Right lobe of liver (tissue), 6 donors: Measurements from ENCODE around the gene MED4. TPM values are rescaled to one million over a fixed set of nuclear protein-coding genes. Genes with fewer than 3 reads are reported as not detected.

ENCODE experiments used
- ATAC-seq, 4 donors: fragments of 200-7000 bp; cut with Tn5 transposase; one replicate each; pipeline ENCODE4 v1.9.1; 2020; ENCODE audit warnings: mild to moderate bottlenecking in 4 of 4, moderate library complexity in 4 of 4
- DNase-seq, 3 donors: peaks; one replicate each; pipeline ENCODE4 v3.0.0-alpha.2; 2020
- H3K27ac ChIP-seq, 3 donors: fragments of 200-600 bp; one replicate each; pipeline ENCODE4 v1.8.0; 2022
- H3K27me3 ChIP-seq, 2 donors: fragments of 200-600 bp; one replicate each; pipeline ENCODE4 v1.8.0; 2022
- H3K36me3 ChIP-seq, 4 donors: fragments of 200-600 bp; sonication (generic) in 1 of 4; one replicate each; pipeline versions ENCODE4 v1.5.1 to v1.8.0; 2017 to 2022; ENCODE audit warnings: control low read depth in 1 of 4
- H3K4me1 ChIP-seq, 4 donors: fragments of 200-600 bp; sonication (generic) in 1 of 4; one replicate each; pipeline versions ENCODE4 v1.5.1 to v1.8.0; 2017 to 2022; ENCODE audit warnings: control low read depth in 1 of 4
- H3K4me3 ChIP-seq, 3 donors: fragments of 200-600 bp; one replicate each; pipeline ENCODE4 v1.8.0; 2022
- H3K9me3 ChIP-seq, 4 donors: fragments of 200-600 bp; sonication (generic) in 1 of 4; one replicate each; pipeline versions ENCODE4 v1.5.1 to v1.8.0; 2017 to 2022; ENCODE audit warnings: control low read depth in 1 of 4
- CTCF ChIP-seq, 4 donors: fragments of 200-600 bp in 3 of 4; fragments of 450-650 bp in 1 of 4; IDR thresholded peaks; one replicate each; pipeline versions ENCODE4 v1.5.1 to v1.8.0; 2016 to 2022; ENCODE audit warnings: antibody characterized with exemption in 4 of 4, mild to moderate bottlenecking in 2 of 4
- POLR2A ChIP-seq: fragments of 450-650 bp; IDR thresholded peaks from one replicate; pipeline ENCODE4 v1.6.1; 2017; ENCODE audit warnings: antibody characterized with exemption, mild to moderate bottlenecking
- WGBS: methylation state at CpG from one replicate; pipeline ENCODE4 v1.1.6; 2018; ENCODE audit warnings: low coverage, low lambda C conversion rate; ENCODE audit not compliant: insufficient coverage; ENCODE audit errors: missing lambda C conversion rate; 5-methylcytosine and 5-hydroxymethylcytosine counted together
- intact Hi-C, 2 donors: fragments of 100-400 bp; cut with DNase I; formaldehyde crosslinking; loops; one replicate each; pipeline versions ENCODE4 v1.11.2 to v1.14.1; 2022
- long read RNA-seq: library from polyadenylated mRNA; unstranded; transcript quantifications from one replicate; pipeline ENCODE4 v2.0.0, GENCODE V29; 2019
- total RNA-seq, 6 experiments: library from RNA; depleted of rRNA in 2 of 6; stranded (reverse); fragments of >200 nt in 2 of 6; fragmentation: NEBNext Ultra II Directional in 3 of 6; extraction: Animal tissue kit (Norgen Biotek cat#: 25700) in 3 of 6; gene quantifications; one replicate each; pipeline versions ENCODE4 v1.1.0 to v1.2.4, GENCODE V29; 2016 to 2023
- donor health status: DM: no; HTN: yes; CAD: no.
- donor health status: DM: no; HTN: no; CAD: no.
- donor health status: DM: no; HTN: no; CAD: no.
- donor health status: DM: no; HTN: yes; CAD: no.
- donor health status: DM: no; HTN: yes; CAD: no.

MED4 gene
- total RNA-seq = 10 to 100 TPM; 15.1 to 22.5 (median 20.7) TPM
- long read RNA-seq, transcript MED4-201 (7 exons, 2,022 nt) = major isoform, 5 of 8 reads
- long read RNA-seq, partial matches to known transcripts = 2 of 8 reads
- long read RNA-seq, other reads (novel, unspliced or antisense) = 1 of 8 reads

GRCh38 chr13:48094781-48095502, at the start of gene MED4:
Gene MED4, minus strand, starts transcription at chr13:48095104. Its CDS starts 26 bp downstream, at chr13:48095078.
- Histone ChIP-seq H3K36me3 (no peaks in the 10 kb centered on the region), H3K27ac (peak within 1 kb of the TSS; percentile 69 to 80 (median 71)), H3K27me3 (no peaks in the 10 kb centered on the region), H3K4me1 (peaks cover 0 to 35% (median 8%) of the 10 kb centered on the region in 4 donors), H3K4me3 (peak within 1 kb of the TSS; percentile 88 to 98 (median 91)), H3K9me3 (no peaks in the 10 kb centered on the region)
- ATAC-seq = peak; percentile 95 to 97 (median 96)
- TF ChIP-seq POLR2A = peak; percentile 76
- TF ChIP-seq CTCF (IDR thresholded peaks at IDR 0.05) = peak; percentile 99
- intact Hi-C loops = no loop called here
- DNase-seq = peak; percentile 94 to 96 (median 95)
- WGBS = 26% methylated on average over 27 of the region's 54 CpGs

- peak in 1 of 3 donors; percentile 47 for DNase-seq
- no peak for TF ChIP-seq CTCF (IDR thresholded peaks at IDR 0.05)
- no peak for TF ChIP-seq POLR2A
- peak; percentile 84 to 88 (median 86) for ATAC-seq
- Histone ChIP-seq H3K9me3 (no peaks in the 10 kb centered on the region), H3K4me3 (no peak overlapping the region), H3K27me3 (no peaks in the 10 kb centered on the region), H3K36me3 (no peaks in the 10 kb centered on the region), H3K4me1 (no peaks in the 10 kb centered on the region), H3K27ac (peak overlapping the region; percentile 41 to 62 (median 55))
- intact Hi-C loops = no loop called here
- WGBS = 36% methylated on average over 3 of the region's 7 CpGs
Observed at GRCh38 chr13:48144413-48145035, 49.6 kb upstream of the MED4 start.

- peak; percentile 65 to 85 (median 81) for ATAC-seq
- Histone ChIP-seq H3K9me3 (no peaks in the 10 kb centered on the region), H3K4me1 (no peaks in the 10 kb centered on the region), H3K27ac (no peak overlapping the region), H3K4me3 (no peak overlapping the region), H3K27me3 (no peaks in the 10 kb centered on the region), H3K36me3 (no peaks in the 10 kb centered on the region)
- no peak for TF ChIP-seq POLR2A
- TF ChIP-seq CTCF (IDR thresholded peaks at IDR 0.05) = no peak
- intact Hi-C loops = no loop called here
- no peak for DNase-seq
- 46% methylated on average over 3 of the region's 3 CpGs for WGBS
Observed at GRCh38 chr13:48142436-48142835, 47.5 kb upstream of the MED4 start.

- intact Hi-C loops = no loop called here
- ATAC-seq = no peak
- Histone ChIP-seq H3K27me3 (no peaks in the 10 kb centered on the region), H3K4me3 (no peak overlapping the region), H3K36me3 (no peaks in the 10 kb centered on the region), H3K27ac (no peak overlapping the region), H3K9me3 (no peaks in the 10 kb centered on the region), H3K4me1 (no peaks in the 10 kb centered on the region)
- DNase-seq = no peak
- TF ChIP-seq CTCF (IDR thresholded peaks at IDR 0.05) = no peak
- TF ChIP-seq POLR2A = no peak
- WGBS = 80% methylated on average over 4 of the region's 4 CpGs
Observed at GRCh38 chr13:48138270-48138669, 43.4 kb upstream of the MED4 start.
